ENCODE measurements around the gene FKBP2.

FKBP2 gene

DNA sequence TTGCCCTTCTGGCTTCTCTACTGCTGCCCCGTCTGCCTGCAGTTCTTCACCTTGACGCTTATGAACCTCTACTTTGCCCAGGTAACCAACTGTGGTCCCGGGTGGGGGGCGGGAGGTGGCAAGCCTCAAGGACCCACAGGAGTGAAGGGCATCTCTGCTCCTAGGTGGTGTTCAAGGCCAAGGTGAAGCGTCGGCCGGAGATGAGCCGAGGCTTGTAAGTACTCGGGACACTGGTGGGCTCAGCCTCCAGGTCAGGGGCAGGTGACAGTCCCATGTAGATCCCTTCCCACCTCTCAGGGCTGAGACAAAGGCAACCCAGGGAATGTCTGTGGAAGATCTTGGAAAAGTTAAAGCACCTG lies 45.9 kb downstream of the FKBP2 start:
- no peak for DNase-seq

- DNase-seq = no peak
These were observed 46.9 kb downstream of the FKBP2 start for GRCh38 chr11:64287676-64288352.

DNA sequence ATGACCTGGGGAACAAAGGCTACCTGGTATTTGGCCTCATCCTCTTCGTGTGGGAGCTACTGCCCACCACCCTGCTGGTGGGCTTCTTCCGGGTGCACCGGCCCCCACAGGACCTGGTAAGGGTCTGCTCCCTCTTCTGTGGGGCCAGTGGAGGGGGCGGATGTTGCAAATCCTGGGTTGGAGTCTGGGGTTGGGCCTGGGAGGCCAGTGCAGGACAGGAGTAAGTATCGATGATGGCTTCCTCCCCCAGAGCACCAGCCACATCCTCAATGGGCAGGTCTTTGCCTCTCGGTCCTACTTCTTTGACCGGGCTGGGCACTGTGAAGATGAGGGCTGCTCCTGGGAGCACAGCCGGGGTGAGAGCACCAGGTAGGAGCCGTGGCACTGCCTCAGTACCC lies 47.5 kb downstream of the FKBP2 start:
- no peak for DNase-seq

GRCh38 chr11:64289002-64289564 lies 48.2 kb downstream of the FKBP2 start:
- no peak for DNase-seq

GRCh38 chr11:64290352-64291261 lies 49.7 kb downstream of the FKBP2 start:
- DNase-seq = no peak

- DNase-seq = no peak
These were observed 50.4 kb downstream of the FKBP2 start, which contains the start of gene KCNK4 for GRCh38 chr11:64291262-64291751. Gene KCNK4 (plus strand): TSS chr11:64291302. CDS start chr11:64293019, 1,717 bp downstream.

DNA sequence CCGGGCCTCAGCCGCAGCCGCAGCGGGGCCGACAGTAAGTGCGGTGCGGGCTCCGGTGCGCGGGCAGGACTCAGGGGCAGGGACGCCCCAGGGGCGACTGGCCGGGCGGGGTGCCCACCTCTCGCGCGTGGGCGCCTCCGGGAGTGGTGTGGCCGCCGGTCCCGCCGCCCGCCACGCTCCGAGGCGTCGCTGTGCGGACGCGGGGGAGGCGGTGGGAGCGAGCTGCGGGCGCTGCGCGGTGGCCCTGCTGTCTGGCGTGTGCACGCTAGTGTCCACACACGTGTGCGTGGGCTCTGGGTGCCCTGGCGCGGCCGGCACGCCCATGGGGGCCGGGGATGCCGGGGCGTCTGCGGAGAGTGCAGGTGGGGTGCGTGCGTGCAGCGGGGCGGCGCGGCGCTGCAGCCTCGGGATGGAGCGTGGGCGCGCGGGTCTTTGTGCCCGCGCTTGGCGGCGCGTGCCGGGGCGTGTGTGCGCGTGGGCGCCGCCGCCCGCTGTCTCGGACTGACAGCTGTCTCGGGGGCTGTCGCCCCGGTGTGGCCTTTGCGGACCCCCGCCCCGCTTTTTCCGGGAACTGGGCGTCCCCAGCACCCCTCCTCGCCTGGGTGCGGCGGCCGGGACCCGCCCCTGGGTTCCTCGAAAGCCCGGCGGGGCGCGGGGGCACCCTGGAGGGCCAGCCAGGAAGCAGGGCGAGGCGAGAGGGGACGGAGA lies 51.0 kb downstream of the FKBP2 start:
- DNase-seq = peak in 1 of 2 experiments; percentile 13

GRCh38 chr11:64292460-64293254 lies 51.8 kb downstream of the FKBP2 start:
- no peak for DNase-seq

All from stimulated activated CD4-positive, alpha-beta T cell treated with anti-CD3 and anti-CD28 coated beads, Interleukin-4, amount 100 ng/mL, for 4 hours (primary cell).